Measurements from ENCODE around the gene CHST11. TPM values are rescaled to one million over a fixed set of nuclear protein-coding genes. Genes with fewer than 3 reads are reported as not detected.

The CHST11 gene
- polyA plus RNA-seq (2013) = 46.0 TPM

DNA sequence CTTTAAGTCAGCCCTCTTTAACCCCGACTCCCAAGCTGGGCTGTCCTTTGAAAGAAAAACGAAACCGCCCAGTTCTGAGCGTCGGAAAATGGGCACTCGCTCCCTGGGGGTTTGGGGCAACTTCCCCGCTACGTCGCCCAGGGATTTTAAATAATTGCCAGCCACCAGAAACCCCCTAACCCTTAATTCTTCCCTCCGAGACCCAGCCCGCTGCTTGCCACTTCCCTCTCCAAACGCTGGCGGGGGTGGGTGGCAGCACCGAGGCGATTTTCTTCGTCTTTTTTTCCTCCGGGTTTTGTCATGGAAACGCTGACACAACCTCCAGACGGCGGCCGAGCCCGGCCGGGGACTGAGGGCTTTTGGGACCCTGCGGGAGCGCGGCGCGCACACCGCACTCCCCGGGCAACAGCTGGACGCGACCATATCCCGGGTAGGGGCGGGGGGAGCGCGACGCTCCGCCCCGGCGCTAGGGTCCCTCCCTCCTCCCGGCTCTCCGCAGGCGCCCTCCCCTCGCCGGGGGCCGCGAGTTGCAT, at the start of gene CHST11:
TSS of gene CHST11 (plus strand) at position 532 of the 533 bp plus-strand sequence.
- 0% methylated on average over 42 of the region's 47 CpGs for WGBS (ENCODE audit: insufficient coverage)
- Histone ChIP-seq H3K4me3 (ENCODE audit: control insufficient read depth in 1 of 7, extremely low read depth in 1 of 7, insufficient read depth in 4 of 7, low read depth in 2 of 7, low read length in 6 of 7) (peak within 1 kb of the TSS; percentile 75 to 100 (median 99)), H3K27me3 (replicated peaks in 2 of 5; ENCODE audit: control insufficient read depth in 4 of 5, insufficient read depth in 5 of 5, low read length in 4 of 5) (no peaks in the 10 kb centered on the region), H3K36me3 (ENCODE audit: control insufficient read depth in 4 of 4, insufficient read depth in 4 of 4, low read length in 3 of 4) (peaks cover 0 to 24% (median 6%) of the 10 kb centered on the region in 4 experiments), H3K4me1 (ENCODE audit: control extremely low read depth in 1 of 4, control insufficient read depth in 4 of 4, insufficient read depth in 4 of 4, low read length in 3 of 4) (peaks cover 20 to 37% (median 30%) of the 10 kb centered on the region in 4 experiments), H3K27ac (ENCODE audit: insufficient read depth in 1 of 2, low read depth in 1 of 2, low read length in 2 of 2, poor library complexity in 1 of 2, severe bottlenecking in 2 of 2) (peak within 1 kb of the TSS; percentile 81 to 91), H3K9me3 (ENCODE audit: control extremely low read depth in 1 of 5, control insufficient read depth in 4 of 5, insufficient read depth in 2 of 5, low read depth in 1 of 5, low read length in 4 of 5) (no peaks in the 10 kb centered on the region)
- ChIA-PET POLR2A (interaction anchor here (0.6 to 1.5 kb wide), 9 partner anchors 17 to 264 kb away, joined by 3 to 7 read pairs (median 4); no protein-coding TSS in a partner anchor), CTCF (interaction anchor here (0.8 to 5.2 kb wide), 10 partner anchors 22 to 236 kb away, joined by 3 to 18 read pairs (median 4); no protein-coding TSS in a partner anchor)
- DNase-seq = peak; percentile 95 to 98 (median 98)

GRCh38 chr12:104407438-104407837, 49.3 kb upstream of the CHST11 start:
- Histone ChIP-seq H3K4me3 (ENCODE audit: control insufficient read depth in 1 of 7, extremely low read depth in 1 of 7, insufficient read depth in 4 of 7, low read depth in 2 of 7, low read length in 6 of 7) (no peak overlapping the region), H3K27me3 (replicated peaks in 2 of 5; ENCODE audit: control insufficient read depth in 4 of 5, insufficient read depth in 5 of 5, low read length in 4 of 5) (no peaks in the 10 kb centered on the region), H3K9me3 (ENCODE audit: control extremely low read depth in 1 of 5, control insufficient read depth in 4 of 5, insufficient read depth in 2 of 5, low read depth in 1 of 5, low read length in 4 of 5) (peaks cover 0 to 5% (median 0%) of the 10 kb centered on the region in 5 experiments), H3K36me3 (ENCODE audit: control insufficient read depth in 4 of 4, insufficient read depth in 4 of 4, low read length in 3 of 4) (no peaks in the 10 kb centered on the region), H3K4me1 (ENCODE audit: control extremely low read depth in 1 of 4, control insufficient read depth in 4 of 4, insufficient read depth in 4 of 4, low read length in 3 of 4) (no peaks in the 10 kb centered on the region), H3K27ac (ENCODE audit: insufficient read depth in 1 of 2, low read depth in 1 of 2, low read length in 2 of 2, poor library complexity in 1 of 2, severe bottlenecking in 2 of 2) (no peak overlapping the region)
- DNase-seq = no peak
- 100% methylated on average over 4 of the region's 5 CpGs for WGBS (ENCODE audit: insufficient coverage)
- POLR2A ChIA-PET = no interaction called here
- CTCF ChIA-PET = no interaction called here

DNA sequence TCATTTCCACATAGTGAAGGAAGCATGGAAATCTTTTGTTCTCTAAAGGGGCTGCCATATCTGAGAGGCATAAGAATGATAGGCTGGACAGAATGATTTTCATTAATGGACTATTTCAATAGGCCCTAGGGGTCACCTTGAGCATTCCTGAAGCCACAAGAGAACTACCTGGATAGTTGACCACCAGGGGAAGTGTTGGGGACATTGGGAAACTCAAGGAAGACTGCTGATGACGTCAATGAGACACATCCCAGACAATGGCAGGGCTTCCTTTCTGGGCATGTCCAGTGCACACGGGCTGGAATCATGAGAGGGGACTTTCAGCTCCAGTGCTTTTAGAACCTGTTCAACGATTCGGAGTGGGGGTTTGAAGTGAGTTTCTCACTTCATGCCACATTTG, 48.8 kb upstream of the CHST11 start:
- H3K27ac ChIP-seq (ENCODE audit: insufficient read depth in 1 of 2, low read depth in 1 of 2, low read length in 2 of 2, poor library complexity in 1 of 2, severe bottlenecking in 2 of 2) = no peak overlapping the region
- no peak overlapping the region for H3K4me3 ChIP-seq (ENCODE audit: control insufficient read depth in 1 of 7, extremely low read depth in 1 of 7, insufficient read depth in 4 of 7, low read depth in 2 of 7, low read length in 6 of 7)
- no peaks in the 10 kb centered on the region for H3K27me3 ChIP-seq (replicated peaks in 2 of 5; ENCODE audit: control insufficient read depth in 4 of 5, insufficient read depth in 5 of 5, low read length in 4 of 5)
- H3K9me3 ChIP-seq (ENCODE audit: control extremely low read depth in 1 of 5, control insufficient read depth in 4 of 5, insufficient read depth in 2 of 5, low read depth in 1 of 5, low read length in 4 of 5) = peaks cover 0 to 5% (median 0%) of the 10 kb centered on the region in 5 experiments
- H3K4me1 ChIP-seq (ENCODE audit: control extremely low read depth in 1 of 4, control insufficient read depth in 4 of 4, insufficient read depth in 4 of 4, low read length in 3 of 4) = no peaks in the 10 kb centered on the region
- 84% methylated on average over 4 of the region's 4 CpGs for WGBS (ENCODE audit: insufficient coverage)
- ChIA-PET POLR2A (no interaction called here), CTCF (no interaction called here)
- no peaks in the 10 kb centered on the region for H3K36me3 ChIP-seq (ENCODE audit: control insufficient read depth in 4 of 4, insufficient read depth in 4 of 4, low read length in 3 of 4)
- DNase-seq = no peak

DNA sequence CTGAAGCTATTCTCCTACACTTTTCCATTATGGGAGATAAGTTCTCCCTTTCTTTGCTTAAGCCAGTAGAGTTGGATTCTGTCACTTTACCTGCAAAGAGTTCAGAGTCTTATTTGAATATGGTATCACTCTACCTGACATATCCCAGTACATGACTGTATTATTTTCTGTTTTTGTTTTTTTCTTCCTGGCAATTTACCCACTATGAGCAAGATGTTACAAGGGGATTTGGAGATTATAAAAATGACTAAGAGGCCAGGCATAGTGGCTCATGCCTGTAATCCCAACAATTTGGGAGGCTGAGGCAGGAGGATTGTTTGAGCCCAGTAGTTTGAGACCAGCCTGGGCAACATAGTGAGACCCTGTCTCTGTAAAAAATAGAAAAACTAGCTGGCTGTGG, 46.4 kb upstream of the CHST11 start:
- H3K27ac ChIP-seq (ENCODE audit: insufficient read depth in 1 of 2, low read depth in 1 of 2, low read length in 2 of 2, poor library complexity in 1 of 2, severe bottlenecking in 2 of 2) = no peak overlapping the region
- no peak overlapping the region for H3K4me3 ChIP-seq (ENCODE audit: control insufficient read depth in 1 of 7, extremely low read depth in 1 of 7, insufficient read depth in 4 of 7, low read depth in 2 of 7, low read length in 6 of 7)
- H3K27me3 ChIP-seq (replicated peaks in 2 of 5; ENCODE audit: control insufficient read depth in 4 of 5, insufficient read depth in 5 of 5, low read length in 4 of 5) = no peaks in the 10 kb centered on the region
- H3K4me1 ChIP-seq (ENCODE audit: control extremely low read depth in 1 of 4, control insufficient read depth in 4 of 4, insufficient read depth in 4 of 4, low read length in 3 of 4) = no peaks in the 10 kb centered on the region
- ChIA-PET POLR2A (no interaction called here), CTCF (no interaction called here)
- no peak for DNase-seq
- H3K9me3 ChIP-seq (ENCODE audit: control extremely low read depth in 1 of 5, control insufficient read depth in 4 of 5, insufficient read depth in 2 of 5, low read depth in 1 of 5, low read length in 4 of 5) = peaks cover 0 to 5% (median 0%) of the 10 kb centered on the region in 5 experiments
- no peaks in the 10 kb centered on the region for H3K36me3 ChIP-seq (ENCODE audit: control insufficient read depth in 4 of 4, insufficient read depth in 4 of 4, low read length in 3 of 4)

DNA sequence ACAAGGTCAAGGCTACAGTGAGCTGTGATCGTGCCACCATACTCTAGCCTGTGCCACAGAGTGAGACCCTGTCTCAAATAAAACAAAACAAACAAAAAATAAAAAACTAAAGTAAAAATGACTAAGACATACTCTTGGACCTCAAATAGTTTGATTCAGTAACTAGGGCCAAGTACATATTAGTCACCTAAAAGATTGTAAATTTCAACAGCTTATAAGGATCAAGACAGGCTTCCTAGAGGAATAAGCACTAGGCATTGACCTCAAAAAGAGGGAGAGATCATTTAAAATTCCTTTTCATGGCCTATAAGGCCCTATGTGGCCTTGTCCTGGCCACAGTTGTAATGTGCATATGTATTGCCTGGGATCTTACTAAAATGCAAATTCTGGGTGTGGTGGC, 46.0 kb upstream of the CHST11 start:
- CTCF ChIA-PET = no interaction called here
- no peak overlapping the region for H3K4me3 ChIP-seq (ENCODE audit: control insufficient read depth in 1 of 7, extremely low read depth in 1 of 7, insufficient read depth in 4 of 7, low read depth in 2 of 7, low read length in 6 of 7)
- POLR2A ChIA-PET = no interaction called here
- no peak overlapping the region for H3K27ac ChIP-seq (ENCODE audit: insufficient read depth in 1 of 2, low read depth in 1 of 2, low read length in 2 of 2, poor library complexity in 1 of 2, severe bottlenecking in 2 of 2)
- H3K27me3 ChIP-seq (replicated peaks in 2 of 5; ENCODE audit: control insufficient read depth in 4 of 5, insufficient read depth in 5 of 5, low read length in 4 of 5) = no peaks in the 10 kb centered on the region
- peaks cover 0 to 5% (median 0%) of the 10 kb centered on the region in 5 experiments for H3K9me3 ChIP-seq (ENCODE audit: control extremely low read depth in 1 of 5, control insufficient read depth in 4 of 5, insufficient read depth in 2 of 5, low read depth in 1 of 5, low read length in 4 of 5)
- no peaks in the 10 kb centered on the region for H3K4me1 ChIP-seq (ENCODE audit: control extremely low read depth in 1 of 4, control insufficient read depth in 4 of 4, insufficient read depth in 4 of 4, low read length in 3 of 4)
- no peak for DNase-seq
- no peaks in the 10 kb centered on the region for H3K36me3 ChIP-seq (ENCODE audit: control insufficient read depth in 4 of 4, insufficient read depth in 4 of 4, low read length in 3 of 4)
- WGBS (ENCODE audit: insufficient coverage) = no CpG with 5 or more reads among the region's 1 CpG

- ChIA-PET CTCF (no interaction called here), POLR2A (no interaction called here)
- H3K4me3 ChIP-seq (ENCODE audit: control insufficient read depth in 1 of 7, extremely low read depth in 1 of 7, insufficient read depth in 4 of 7, low read depth in 2 of 7, low read length in 6 of 7) = no peak overlapping the region
- H3K27ac ChIP-seq (ENCODE audit: insufficient read depth in 1 of 2, low read depth in 1 of 2, low read length in 2 of 2, poor library complexity in 1 of 2, severe bottlenecking in 2 of 2) = no peak overlapping the region
- DNase-seq = no peak
- H3K4me1 ChIP-seq (ENCODE audit: control extremely low read depth in 1 of 4, control insufficient read depth in 4 of 4, insufficient read depth in 4 of 4, low read length in 3 of 4) = no peaks in the 10 kb centered on the region
- no peaks in the 10 kb centered on the region for H3K36me3 ChIP-seq (ENCODE audit: control insufficient read depth in 4 of 4, insufficient read depth in 4 of 4, low read length in 3 of 4)
- WGBS (ENCODE audit: insufficient coverage) = 95% methylated on average over 10 of the region's 16 CpGs
- peaks cover 0 to 2% (median 0%) of the 10 kb centered on the region in 5 experiments for H3K9me3 ChIP-seq (ENCODE audit: control extremely low read depth in 1 of 5, control insufficient read depth in 4 of 5, insufficient read depth in 2 of 5, low read depth in 1 of 5, low read length in 4 of 5)
- no peaks in the 10 kb centered on the region for H3K27me3 ChIP-seq (replicated peaks in 2 of 5; ENCODE audit: control insufficient read depth in 4 of 5, insufficient read depth in 5 of 5, low read length in 4 of 5)
Observed at GRCh38 chr12:104411826-104412641, 44.7 kb upstream of the CHST11 start.

- Histone ChIP-seq H3K27me3 (replicated peaks in 2 of 5; ENCODE audit: control insufficient read depth in 4 of 5, insufficient read depth in 5 of 5, low read length in 4 of 5) (no peaks in the 10 kb centered on the region), H3K4me3 (ENCODE audit: control insufficient read depth in 1 of 7, extremely low read depth in 1 of 7, insufficient read depth in 4 of 7, low read depth in 2 of 7, low read length in 6 of 7) (no peak overlapping the region), H3K9me3 (ENCODE audit: control extremely low read depth in 1 of 5, control insufficient read depth in 4 of 5, insufficient read depth in 2 of 5, low read depth in 1 of 5, low read length in 4 of 5) (peaks cover 0 to 2% (median 0%) of the 10 kb centered on the region in 5 experiments), H3K27ac (ENCODE audit: insufficient read depth in 1 of 2, low read depth in 1 of 2, low read length in 2 of 2, poor library complexity in 1 of 2, severe bottlenecking in 2 of 2) (no peak overlapping the region), H3K36me3 (ENCODE audit: control insufficient read depth in 4 of 4, insufficient read depth in 4 of 4, low read length in 3 of 4) (no peaks in the 10 kb centered on the region), H3K4me1 (ENCODE audit: control extremely low read depth in 1 of 4, control insufficient read depth in 4 of 4, insufficient read depth in 4 of 4, low read length in 3 of 4) (no peaks in the 10 kb centered on the region)
- WGBS (ENCODE audit: insufficient coverage) = 99% methylated on average over 8 of the region's 8 CpGs
- CTCF ChIA-PET = interaction anchor here (0.5 kb wide), 1 partner anchor 293 kb away, joined by 3 read pairs; no protein-coding TSS in a partner anchor
- POLR2A ChIA-PET = no interaction called here
- no peak for DNase-seq
Observed at GRCh38 chr12:104412681-104413080, 44.1 kb upstream of the CHST11 start.

Measured in common myeloid progenitor, CD34-positive (primary cell).